NCI-H187 treated with DMSO at 0.1 percent for 48 hours (cell line): Measurements from ENCODE around the gene NPAS3.

Experiments
- DNase-seq: peaks from one replicate; lab custom pipeline; 2025; lab: John Stamatoyannopoulos, UW

The NPAS3 gene

DNA sequence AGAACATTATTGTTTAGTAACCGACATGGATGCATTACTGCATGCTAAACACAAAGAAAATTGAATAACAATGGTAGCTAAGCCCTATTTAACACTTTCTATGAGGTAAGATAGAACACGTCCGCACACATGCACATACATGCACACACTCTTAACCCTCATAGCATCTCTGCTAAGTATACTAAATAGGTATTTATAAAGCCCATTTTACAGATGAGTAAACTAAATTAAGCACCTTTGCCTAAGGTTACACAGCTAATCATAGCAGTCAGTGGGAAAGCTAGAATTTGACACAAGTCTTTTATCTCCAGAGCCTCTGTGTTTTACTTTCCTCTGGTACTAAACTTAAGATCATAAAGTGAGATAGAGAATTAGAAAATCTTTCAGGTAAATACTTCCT lies 577.2 kb downstream of the NPAS3 start:
- no peak for DNase-seq

DNA sequence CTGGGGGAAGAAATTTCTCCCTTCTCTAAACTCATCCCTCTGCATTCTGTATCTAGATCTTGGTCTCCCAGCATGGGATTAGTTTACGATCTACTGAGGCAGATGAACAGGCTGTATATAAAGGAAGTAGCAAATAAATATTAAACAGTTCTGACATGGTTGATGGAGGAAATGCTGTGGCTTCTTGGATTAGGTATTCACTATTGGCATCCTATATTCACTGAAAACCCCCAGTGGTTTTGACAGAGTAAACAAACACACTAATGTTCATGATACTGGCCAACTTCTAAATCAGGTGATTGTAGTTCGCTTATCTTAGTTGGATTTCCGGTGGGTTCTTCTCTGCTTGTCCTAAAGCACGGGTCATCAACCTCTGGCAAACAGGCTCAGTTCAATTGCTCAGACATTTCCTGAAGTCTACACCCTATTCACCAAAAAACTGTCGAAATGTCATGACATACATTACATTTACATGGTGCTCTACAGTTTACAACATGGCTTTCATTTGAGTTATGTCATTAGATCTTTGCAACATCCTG lies 578.3 kb downstream of the NPAS3 start:
- DNase-seq: no peak

DNA sequence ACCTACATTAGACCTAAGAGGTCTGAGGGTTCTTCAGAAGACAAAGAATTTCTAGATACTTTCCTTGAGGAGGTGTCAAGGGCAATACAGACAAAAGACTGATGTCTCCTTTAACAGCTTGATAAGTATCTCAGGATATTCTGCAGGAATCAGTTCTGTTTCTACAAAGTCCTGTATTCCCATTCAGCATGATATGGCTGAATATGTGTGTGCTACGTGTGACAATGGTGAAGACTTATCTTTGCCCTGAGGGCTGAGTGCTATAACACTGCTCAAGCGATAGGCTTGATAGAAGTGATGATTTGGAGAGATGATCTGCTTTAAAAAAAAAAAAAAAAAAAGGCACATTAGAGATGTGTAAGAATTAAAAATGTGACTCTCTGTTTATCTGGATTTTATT lies 582.5 kb downstream of the NPAS3 start:
- DNase-seq: no peak

DNA sequence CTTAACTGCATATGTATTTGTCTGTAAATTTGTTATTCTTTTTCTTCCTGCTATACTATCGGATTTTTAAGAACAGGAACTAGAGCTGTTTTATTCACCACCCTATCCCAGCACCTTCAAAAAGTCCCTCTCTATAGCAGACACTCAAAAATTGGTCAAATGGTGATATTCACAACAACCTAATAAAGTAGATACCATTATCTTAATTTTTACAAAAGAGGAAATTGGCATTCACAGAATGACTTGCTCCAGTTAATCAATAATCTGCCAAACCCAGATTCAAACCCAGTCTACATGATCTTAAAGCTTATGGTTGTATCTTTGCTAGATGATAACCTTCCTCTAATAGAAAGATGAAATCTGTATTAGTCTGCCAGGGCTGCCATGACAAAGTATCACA lies 585.6 kb downstream of the NPAS3 start:
- DNase-seq: no peak

DNA sequence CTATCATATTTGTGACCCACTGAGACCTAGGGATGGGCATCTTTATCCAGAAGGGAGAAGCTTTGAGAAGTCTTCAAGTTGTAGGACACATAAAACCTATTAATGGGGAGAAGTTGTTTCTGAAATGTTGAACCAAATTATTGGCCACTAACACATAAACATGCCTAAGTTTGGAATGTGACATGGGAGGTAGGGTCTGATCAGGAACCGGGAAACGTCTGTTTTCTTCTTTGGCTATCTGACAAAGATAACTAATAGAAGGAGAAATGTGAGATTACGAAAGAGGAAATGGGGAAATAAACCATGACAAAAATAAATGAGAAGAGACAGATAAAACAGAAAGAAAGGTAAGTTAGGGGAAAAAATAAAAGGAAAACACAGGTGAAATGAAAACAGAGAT lies 586.9 kb downstream of the NPAS3 start:
- no peak for DNase-seq

DNA sequence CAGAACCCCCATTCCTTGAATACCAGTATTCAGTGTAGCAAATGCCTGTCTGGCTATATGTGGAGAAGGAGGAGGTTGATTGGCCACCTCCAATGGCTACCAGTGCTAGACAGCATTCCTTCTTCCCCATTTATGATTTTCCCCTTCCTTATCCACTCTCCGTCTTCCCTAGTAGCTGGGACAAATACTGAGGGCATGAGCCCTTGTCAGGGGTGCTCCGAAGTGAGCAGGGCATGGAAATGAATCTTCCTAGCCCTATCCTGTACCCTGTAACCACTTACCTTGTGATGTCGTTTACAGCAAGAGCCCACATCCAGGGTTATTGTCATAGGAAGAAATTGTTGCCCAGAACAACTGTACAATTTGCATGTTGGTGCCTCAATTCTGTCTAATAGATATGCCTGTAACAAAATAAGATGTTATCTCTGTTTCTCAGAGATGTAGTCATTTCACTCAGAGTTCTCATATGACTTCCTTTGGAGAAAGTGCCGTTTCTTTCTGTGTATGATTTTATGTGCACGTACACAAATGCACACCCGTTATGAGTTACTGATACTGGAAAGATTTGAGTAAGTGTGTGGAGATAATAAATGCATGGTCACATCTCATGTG lies 588.5 kb downstream of the NPAS3 start:
- DNase-seq: no peak

DNA sequence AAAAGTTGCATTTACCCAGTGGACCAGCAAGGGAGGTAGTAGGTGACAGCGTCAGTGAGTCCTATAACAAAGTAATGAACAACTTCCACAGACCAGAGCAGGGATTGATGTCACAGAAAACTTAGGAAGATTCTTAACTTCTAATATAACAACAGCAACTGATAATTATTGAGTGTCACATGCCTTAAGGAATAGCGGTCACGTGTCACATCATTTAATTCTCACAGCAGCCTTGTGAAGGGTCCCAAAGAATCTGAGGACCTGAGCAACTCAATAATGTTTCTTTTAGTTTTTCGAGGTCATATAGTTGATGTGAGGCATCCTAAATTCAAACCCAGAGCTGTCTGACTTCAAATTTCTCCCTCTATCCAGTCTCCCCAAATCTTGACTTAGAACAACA lies 590.0 kb downstream of the NPAS3 start:
- DNase-seq: no peak

DNA sequence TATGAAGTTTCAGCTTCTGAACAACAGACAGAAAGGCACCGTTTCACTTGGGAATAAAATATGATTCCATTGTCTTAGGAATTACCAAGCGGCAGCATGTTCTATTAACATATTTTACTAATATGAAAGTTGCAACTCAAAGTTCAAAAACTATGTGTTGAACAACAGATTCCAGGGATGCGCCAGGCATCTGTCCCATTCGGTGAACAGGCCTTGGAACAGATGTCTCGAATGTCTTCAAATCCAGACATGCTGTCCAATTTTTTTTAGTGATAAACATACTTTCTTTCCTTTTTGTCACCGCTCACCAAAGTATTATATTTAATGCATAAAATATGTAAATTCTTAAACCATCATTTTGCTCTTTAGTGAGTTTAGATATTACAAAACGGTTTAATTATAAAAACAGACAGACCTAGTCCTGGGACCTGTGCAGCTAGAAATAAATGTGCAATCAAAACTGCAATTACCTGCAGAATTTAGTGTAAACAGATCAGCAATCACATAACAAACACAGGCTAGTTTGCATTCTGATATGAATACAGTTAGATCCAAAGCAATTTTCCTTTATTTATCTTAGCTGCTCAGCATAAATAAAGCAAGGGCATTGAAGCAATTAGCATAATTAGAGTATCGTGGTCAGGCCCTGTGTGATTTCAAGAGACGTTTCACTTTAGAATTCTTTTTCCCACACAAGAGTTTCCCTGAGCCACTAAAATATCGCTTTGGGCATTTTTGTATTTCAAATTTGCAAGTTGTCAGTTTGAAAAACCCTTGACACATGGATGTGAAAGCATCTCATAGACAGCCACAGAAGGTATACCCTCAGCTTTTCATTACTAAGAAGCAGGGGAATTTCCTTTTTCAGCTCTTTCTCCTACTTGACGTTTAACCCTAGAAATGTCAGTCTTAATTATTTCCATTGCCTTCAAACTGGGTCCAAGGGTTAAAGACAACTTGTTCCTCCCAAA lies 591.4 kb downstream of the NPAS3 start:
- no peak for DNase-seq

DNA sequence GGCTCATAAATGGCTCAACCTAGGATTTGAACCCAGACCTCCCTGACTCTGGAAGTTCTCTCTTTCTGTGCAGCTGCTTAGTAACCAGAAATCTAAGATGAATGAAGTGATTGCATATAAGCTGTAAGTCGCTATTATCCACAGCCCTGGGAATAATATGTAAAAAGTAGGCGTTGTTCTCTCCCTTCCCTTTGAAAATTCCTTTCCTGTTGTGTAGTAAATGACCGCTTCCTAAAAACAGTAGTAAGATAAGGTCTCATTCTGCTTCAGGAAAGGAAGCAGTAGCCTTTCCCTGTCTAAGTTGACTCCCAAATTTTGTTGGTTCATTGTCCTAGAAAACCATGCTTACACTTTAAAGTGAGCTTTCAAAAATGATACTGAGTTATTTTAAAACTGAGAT lies 593.9 kb downstream of the NPAS3 start:
- DNase-seq: no peak

DNA sequence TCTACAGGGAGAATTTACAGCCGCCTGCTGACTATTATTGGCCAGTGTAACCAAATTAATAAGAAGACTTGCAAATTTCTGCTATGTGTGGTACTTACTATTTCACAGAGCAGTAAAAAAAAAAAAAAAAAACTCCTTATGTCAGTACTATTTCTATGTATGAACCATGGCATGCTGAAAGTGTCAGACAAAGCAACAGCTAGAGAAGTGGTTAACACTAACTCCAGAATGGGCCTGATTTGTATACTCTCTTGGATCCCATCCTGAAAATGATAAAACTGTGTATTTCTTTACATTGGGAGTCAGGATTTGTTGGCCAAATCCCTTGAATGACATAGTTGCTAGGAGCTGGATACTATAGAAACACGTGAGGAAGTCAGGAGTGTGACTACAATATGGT lies 595.4 kb downstream of the NPAS3 start:
- DNase-seq: no peak

DNA sequence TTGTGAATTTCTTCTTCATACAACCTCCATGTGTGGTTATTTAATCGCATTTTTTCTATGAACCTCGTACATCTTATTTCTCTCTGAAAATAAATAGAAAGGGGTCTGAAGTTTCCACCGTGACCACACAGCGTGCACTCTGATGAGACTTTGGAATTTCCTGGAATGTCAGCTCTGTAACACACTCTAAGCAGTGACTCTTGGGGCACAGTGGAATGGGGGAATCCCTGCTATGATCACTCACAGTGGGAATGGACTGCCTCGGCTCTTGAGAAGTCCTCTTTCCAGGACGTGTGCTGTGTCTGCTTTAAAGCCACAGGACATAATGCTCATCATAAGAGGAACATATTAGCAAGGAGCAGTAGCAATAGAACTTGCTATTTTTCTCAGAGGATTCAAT lies 596.0 kb downstream of the NPAS3 start:
- DNase-seq: no peak

DNA sequence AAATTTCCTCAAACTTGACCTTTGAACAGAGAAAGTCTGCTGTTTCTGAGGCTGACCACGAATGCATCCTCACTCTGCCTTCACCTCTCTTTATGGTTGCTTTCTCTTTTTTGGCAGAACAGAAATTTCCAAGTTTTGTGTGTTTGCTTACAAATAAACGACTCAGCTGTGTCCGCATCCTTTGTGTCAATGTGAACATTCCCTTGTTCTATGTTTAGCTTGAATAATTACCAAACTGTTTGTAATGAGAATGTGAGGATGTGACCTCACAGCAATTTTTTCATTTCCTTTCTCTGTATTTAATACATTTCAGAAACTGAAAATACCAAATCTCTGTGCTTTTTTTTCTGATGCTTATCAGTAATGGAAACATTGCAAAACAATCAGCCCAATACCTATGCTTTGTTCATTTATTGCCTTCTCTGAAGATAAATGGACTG lies 601.3 kb downstream of the NPAS3 start:
- DNase-seq: no peak

DNA sequence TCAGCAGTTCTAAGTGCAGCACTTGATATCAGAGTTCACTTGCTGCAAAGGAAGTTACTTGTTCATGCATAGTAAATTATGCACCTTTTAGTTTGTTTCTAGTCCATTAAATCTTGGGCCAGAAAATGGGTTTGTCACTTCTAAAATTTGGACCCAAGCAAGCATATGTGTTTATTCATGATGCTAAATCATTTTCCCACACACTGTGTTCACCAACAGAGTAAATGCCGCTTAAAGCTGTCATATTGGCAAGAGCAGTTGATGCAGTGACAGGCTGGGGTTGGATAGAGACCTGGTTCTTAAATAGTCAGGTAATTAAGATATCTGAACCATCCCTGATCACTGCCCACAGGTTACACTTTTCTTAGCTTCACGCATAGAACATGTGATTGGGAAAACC lies 602.5 kb downstream of the NPAS3 start:
- DNase-seq: no peak

DNA sequence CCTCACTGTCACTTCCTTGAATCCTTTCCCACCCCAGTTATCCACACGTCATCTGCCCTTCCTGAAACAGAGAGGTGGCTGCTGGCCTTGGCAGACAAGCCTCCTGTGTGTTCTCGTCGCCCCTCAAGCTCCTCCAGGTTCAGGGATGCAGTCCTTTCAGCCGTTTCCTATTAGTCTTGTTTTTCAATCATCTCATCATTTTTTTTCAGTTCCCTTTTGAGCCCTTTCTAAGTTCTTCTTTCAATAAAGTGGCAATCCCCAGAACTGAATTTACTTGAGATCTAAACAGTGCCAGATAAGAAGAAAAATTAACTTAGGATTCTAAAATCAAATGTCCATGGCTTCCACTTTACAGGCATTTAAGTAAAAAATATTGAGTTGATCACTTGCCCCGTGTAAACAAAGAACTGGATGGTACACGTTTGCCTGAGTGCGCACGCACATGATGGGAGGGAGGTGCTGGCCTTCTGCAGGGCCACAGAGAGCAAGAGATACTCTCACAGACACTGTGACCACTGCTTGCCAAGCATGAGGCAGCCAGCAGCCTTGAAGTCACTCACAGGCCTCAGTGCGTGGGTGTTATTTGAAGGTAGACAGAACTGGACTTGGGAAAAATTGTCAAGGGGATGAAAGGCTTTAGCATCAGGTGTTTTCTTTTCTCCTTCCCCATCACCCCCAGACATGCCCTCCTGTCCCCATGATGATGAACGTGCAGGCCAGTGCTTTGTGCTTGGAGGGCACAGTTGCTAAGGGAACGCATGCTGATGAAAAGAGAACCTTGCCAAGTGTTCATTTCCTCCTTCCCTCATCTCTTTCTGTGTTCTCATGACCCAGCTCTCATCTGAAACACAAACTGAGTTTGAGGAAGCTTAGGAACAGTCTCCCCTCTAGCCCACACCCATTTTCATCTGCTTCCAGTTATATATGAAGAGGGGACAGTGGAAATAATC lies 603.9 kb downstream of the NPAS3 start:
- no peak for DNase-seq

DNA sequence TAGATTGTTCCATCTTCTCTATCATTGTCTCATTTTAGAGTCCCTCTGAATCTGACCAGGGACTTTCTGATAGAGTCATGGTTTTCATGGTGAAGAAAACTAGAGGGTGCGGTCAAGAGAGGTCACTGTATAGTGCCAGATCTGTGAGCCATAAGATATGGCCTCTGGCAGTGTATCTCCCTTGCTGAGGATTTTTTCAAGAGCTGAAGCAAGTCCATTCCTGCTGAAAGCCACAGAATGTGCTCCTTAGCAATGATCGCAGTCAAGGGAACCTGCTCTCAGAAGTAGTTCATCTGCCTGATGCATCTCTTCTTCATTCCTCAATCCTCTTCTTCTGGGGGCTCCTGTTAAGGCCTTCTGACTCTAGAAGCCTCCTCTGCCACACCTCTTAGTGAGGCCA lies 607.0 kb downstream of the NPAS3 start:
- no peak for DNase-seq

DNA sequence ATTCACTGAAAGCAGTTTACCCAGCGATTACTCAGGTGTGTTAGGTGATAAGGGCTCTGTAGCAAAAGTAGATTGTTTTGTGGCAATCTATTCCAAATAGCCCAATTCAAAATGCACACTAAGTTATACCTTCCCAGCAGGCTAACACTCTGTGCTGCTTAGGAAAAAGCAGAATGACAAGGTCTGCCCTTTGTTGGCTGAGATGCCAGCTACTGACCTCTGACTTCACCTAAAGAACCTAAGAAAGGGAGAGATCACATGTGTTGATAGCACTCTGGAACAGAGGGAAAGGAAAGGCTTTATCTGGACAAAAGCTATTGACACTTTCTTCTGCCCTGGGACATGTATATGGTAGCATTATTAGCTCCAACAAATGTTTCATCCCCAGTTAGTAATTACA lies 609.9 kb downstream of the NPAS3 start:
- DNase-seq: no peak

DNA sequence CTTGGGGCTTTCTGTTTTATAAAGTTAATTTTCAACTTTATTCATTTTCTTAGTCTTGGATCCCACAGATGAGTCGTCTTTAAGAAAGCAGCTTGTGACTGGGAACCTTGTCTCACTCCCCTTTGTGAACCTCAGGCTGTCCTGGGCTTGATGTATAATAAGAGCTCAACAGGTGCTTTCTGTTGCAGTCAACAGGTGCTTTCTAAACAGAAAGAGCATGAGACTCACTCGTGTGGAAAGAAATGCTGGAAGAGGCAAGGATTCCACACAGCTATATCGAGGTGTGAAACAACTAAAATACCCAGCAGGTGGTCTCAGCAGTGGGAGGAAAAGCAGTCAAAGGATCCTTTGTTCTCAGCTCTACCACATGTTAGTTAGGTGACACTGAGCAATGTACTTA lies 613.3 kb downstream of the NPAS3 start:
- DNase-seq: no peak

DNA sequence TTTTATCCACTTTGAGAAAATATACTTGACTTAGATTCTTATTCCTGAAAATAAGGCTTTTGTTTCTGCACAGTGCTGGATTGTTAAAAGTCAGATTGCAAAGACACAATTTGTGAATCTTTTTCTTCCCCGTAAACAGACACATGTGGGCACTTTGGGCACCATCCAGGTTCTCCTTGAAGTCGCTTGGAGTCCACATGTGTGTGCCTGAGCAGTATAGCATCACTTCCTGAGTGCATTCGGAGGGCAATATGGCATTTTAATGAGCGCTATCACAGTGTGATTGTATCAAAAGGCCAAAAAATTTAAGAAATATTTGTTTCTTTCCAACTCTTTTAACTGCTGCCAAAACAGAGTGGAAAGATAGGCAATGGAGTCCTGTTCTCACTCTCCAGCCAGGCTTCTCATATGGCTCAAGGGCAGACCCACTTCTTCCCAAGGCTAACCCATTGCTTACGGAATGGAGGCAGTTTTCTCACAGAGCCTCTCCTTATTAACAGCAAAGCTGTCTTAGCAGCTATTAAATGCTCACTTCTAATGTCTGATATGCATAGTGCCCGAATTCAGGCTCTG lies 615.1 kb downstream of the NPAS3 start:
- DNase-seq: no peak

DNA sequence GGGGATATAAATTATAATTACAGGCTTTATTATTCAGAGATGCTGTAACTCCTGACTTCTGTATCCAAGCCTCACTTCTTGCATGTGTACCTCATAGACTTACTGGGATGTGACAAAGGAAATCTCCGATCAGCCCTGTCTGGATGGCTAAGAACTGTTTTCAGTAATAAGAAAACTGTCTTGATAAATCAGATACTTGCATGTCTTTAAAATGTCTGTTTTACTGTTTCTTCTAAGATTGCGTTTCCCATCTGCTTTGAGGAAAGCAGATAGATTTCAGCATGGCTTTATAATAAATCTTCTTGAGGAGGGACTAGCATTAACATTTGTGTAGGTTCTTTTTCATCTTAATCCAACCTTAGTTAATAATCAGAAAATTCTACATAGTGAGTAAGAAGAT lies 616.3 kb downstream of the NPAS3 start:
- DNase-seq: no peak

DNA sequence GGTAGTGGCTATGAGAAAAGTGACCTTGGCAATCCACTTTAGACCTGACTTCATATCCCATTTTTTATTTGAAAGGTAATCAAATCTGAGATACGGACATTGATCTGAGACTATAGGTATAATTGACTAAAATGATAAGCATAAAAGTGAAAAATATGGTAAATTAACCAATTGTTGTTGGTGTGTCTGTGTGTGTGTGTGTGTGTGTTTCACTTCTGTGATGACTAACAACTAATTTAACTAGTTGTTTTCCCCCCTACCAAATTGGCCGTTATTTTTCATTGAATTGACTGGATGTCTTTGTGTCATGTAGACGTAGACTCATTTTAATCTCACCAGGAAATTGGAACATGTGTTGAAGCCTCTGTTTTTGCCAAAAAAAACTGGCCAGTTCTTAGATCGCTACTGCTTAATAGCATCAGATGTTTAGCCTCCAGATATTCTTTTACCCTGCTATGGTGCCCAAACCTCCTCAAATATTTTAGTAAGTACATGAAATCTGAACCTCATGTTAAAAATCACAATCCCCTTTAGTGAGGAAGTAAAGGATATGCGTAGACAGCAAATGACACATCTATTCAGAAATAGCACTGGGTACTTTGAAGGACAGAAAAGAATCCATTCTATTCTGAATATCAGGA lies 617.2 kb downstream of the NPAS3 start:
- no peak for DNase-seq

DNA sequence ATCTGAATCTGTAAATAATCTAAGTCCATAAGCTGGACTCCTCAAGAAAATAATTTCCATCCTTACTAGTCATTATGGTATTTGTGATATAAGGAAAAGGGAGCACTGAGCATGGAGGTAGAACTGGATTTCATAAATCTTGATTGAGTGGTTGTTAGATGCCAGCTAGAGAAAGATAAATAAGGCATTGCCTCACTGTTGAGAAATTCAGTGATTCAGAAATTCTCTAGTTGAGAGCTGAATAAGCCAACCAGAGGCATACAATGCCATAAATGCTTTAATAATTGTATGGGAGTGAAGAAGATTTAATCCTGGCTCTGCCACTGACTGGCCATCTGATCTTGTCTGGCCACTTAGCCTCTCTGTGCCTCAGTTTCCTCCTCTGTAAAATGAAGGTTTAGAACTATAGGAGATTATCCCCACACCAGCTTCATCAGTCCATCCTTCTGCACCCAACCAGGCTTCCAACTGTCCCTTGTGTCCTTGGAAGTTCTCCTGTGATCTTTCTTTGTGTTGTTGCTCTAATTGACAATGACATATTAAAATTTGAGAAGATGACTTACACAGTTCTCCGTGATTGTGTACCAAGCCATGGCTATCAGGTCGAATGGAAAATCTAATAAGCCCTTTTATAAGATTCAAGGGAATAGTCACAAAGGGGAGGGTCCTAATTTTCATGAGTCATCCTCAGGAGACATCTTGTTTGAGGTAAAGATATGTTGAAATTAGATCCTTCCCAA lies 617.9 kb downstream of the NPAS3 start:
- DNase-seq: no peak
